AG08395 (cell line): ENCODE measurements around the gene COL8A1.
A peak's percentile ranks its signal among the peaks of the same experiment; 100 is the strongest.
"Not testable (repeated sequence)": the region's sequence is repeated elsewhere in the genome, so short reads cannot be mapped to it uniquely, and the experiment has no call there.

Experiments used
- DNase-seq: peaks from one replicate; pipeline ENCODE4 v3.0.0; 2012; ENCODE audit warnings: mixed read lengths, low spot score

The COL8A1 gene

DNA sequence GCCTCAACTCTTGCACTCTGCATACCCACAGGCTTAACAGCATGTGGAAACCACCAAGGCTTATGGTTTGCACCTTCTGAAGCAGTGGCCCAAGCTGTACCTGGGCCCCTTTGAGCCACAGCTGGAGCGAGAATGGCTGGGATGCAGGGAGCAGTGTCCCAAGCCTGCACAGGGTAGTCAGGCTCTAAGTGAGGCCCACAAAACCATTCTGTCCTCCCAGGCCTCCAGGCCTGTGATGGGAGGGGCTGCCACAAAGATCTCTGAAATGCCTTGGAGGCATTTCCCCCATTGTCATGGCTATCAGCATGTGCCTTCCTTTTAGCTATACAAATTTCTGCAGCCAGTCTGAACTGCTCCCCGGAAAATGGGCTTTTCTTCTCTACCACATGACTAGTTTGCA, 166.8 kb downstream of the COL8A1 start:
- no peak for DNase-seq

DNA sequence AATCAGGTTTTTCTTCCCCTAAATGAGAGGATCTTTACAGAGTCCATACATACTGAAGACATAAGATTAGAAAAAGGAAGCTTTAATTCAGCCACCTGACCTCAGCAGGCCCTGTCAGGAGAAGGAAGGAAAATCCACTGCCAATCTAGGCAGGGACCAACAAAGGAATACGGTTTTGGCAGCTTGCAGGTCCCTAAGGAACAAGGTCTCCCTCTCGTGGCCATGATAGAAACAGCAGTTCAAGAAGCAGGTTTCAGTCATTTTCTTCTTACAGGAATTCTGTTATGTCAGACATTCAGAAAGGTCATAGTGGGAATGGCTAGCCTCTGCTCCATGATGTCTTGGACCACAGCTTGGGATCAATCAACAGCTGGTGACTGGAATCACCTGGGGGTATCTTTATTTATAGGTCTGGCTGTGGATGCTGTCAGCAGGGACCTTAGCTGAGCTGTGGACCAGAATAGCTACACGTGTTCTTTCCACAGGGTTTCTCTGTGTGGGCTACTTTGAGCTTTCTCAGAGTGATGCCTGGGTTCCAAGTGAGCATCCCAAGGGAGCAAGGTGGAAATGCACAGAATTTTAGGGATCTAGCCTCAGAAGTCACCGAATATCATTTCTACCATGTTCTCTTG, 169.9 kb downstream of the COL8A1 start:
- peak; percentile 83 for DNase-seq

DNA sequence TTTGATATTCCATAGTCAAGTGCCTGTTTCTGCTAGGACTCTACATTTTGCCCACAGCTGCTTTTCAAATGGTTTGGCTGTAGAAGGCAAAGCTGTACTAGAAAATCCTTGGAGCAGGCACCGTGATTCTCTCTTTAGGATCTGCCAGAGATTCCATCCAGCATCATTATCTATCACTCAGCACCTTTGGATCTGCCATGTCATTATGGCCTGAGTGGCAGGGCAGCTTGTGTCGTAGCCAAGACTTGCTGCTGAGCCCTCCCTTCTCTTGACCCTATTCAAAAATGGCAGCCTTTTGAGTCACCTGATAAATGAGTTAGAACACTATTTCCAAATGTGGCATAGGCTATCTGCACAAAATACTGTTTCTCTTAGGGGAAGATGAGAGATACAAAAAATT, 171.2 kb downstream of the COL8A1 start:
- DNase-seq = no peak

DNA sequence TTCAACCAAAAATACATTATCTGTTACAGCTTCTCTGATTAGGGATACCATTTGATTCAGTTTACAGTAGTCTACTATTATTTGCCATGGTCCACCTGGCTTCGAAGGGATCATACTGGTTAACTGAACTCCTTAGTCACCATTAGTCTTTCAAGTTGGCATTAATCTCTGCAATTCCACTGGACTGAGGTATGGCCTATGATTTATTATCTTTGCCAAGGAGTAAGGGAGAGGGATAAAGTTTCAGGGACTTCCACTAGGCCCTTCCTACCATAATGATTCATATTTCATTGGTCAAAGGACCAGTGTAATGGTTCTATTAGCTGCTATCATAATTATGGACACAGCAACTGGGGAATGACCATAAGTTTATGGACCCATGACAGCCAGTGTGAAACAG, 172.0 kb downstream of the COL8A1 start:
- no peak for DNase-seq

DNA sequence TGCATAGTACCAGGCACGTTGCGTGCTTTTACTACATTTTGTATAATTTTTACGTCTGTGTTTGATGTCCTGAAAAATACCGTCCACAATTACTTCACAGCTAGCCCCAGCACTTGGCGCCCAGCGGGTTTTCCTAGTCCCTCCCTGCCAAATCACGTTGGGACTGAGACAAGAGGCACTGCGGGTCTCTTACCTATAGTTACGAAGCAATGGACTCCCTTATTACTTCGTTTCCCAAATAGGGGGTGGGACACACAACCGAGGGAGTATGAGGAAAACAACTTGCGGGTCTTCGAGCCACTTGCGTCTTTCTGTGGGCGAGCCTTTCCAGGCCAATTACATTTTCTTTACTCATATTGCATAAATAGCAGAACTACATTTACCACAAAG, 178.6 kb downstream of the COL8A1 start:
- DNase-seq = peak; percentile 13

DNA sequence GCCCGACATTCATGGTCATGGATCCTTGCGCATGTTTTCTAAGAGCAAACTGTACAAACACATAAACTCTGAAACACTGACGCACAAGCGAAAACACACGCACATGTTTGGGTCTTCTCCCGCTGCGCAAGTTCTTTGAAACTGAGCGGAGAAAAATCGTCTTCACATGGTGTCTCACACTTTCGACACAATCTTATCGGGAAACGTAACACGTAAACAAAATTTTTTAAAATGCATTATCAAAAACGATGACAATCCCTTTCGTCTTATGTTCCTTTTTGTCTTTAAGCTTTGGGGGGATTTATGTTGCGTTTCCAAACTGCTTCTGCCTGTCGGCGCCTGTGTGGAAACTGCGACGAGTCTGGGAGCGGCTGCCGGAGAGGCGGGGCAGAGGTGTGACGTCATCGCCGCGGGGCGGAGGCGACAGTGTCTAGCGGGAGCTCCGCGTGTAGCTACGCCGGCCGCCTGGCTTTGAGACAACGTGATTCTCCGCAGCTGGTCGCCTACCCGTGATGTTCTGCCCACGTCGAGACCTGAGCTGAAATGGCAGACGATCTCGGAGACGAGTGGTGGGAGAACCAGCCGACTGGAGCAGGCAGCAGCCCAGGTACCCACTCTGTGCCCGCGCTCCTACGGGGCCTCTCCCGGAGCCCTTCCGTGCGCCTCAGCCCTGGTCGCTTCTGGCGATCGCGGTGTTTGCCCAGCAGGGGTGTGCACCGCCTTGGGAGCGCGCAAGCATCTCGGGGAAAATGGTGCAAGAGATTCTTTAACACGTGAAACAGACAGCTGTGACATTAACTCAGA, 179.2 kb downstream of the COL8A1 start, which contains the start of gene CMSS1:
Gene CMSS1, plus strand, starts transcription at position 426 of the 804 bp plus-strand sequence.
- peak; percentile 95 for DNase-seq

DNA sequence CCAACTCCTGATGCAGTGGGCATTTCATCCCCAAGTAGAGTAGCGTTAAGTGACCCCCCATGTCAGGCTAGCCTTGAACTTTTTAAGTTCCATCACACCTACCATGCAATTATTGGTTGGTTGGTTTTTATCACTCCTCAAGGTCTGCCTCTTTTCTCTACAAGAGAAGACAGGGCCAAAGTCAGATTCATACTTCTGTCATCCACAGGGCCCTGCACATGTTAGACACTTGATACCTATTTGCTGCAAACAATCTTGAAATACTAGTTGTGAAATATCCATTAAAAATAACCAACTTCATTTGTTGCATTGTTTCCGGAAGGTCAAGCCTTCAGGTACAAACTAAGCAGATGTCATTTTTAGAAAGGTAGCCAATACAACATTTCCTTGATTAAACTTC, 180.4 kb downstream of the COL8A1 start:
- no peak for DNase-seq

DNA sequence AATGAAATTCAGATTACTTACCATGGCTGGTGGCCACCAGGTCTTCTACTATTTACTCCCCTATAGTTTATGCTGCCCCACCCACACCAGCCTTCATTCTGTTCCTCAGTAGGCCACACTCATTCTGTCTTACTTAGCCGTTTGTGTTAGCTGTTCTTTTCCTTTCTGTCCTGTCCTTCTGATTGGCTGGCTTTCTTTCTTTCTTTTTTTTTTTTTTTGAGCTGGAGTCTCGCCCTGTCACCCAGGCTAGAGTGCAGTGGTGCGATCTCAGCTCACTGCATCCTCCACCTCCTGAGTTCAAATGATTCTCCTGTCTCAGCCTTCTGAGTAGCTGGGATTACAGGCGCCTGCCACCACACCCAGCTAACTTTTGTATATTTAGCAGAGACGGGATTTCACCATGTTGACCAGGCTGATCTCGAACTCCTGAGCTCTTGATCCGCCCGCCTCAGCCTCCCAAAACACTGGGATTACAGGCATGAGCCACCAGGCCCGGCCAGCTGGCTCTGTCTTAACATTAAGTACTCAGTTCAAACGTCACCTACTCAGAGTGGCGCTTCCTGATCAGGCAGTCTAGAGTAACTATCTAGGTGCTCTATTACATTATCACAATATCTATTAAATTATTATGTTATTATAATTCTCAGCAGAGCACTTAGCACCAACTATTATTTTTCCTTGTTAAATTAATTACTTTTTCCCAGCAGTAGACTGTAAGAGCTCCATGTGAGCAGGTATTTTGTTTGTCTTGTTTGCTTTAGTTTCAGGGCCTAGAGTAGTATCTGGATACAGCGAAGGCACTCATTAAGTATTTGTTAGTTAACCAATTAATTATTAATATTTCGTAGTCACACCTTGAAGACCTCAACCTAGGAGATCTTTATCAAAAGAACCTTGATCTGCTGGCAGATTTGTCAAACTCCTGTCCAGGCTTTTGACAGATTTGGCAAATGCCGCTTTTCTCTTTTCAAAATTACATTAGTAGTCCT, 185.6 kb downstream of the COL8A1 start:
- no peak for DNase-seq

DNA sequence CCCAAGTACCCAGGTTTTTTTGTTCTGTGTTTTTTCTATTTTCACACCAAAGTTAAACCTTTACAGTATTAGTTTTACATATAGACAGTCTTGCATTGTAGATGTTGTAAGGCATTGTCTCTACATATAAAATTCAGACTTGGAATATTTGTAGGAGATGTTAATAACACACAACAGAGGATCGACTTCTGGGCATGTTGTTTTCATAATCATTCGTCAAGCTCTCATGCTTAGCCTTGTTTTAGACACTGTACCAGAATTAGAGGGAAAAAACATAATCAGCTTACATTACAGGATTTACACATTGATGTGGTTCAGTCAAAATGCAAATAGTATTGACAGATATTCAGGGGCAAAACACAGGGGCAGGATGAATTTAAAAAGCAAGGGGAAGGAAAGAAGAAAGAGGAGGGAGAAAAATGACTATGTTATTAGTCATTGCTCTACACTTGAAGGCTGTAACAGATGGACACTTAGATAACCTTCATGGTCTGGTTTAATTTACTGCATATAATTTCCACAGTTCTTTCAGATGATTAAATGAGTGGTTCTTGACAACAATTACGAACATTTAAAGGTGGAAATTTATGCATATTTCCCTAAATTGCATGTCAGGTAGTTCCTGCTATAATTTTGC, 186.7 kb downstream of the COL8A1 start:
- DNase-seq = peak; percentile 29

DNA sequence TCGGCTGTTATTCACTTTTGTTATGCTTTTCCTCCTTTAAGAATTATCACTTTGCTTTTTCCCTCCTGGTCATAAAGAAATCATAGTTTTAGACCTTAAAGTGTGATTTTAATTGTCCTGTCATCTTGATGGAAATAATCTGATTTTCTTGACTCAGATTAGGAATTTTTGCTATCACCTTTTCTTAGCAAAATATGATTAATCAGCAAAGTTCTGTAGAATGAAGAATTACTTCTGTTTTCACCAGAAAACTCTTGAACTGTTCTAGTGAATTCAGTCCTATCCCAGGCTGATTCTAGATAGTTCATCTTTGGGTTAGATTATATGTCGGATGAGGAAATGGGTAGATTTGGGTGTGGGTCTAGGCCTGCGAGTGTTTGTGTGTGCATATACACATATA, 191.4 kb downstream of the COL8A1 start:
- no peak for DNase-seq

DNA sequence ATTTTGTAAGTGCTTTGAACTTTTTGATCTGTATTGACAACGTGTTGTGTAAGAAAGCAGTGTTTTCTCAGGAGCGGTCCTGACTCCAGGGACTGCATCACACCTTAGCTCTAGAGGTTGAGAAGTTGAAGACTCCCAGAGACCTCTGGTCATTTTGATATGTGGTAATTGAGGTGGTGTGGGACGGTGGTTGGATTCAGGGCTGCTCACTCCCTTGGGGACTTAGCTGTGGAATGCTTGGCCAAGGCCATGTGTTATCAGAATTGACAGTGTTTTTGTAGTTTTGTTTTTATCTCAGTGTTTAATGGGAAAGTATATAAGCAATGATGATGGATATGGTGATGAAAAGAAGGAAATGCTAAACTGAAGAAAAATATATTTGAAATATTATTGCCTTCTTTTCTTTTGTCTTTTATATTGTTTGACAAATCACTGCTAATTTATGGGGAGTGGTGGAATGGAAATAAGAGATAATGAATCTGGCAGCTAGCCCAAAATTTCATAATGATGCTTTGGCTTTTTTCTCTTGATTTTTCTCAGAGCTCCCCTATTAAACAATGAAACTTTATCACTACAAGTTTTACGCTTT, 195.3 kb downstream of the COL8A1 start:
- no peak for DNase-seq

DNA sequence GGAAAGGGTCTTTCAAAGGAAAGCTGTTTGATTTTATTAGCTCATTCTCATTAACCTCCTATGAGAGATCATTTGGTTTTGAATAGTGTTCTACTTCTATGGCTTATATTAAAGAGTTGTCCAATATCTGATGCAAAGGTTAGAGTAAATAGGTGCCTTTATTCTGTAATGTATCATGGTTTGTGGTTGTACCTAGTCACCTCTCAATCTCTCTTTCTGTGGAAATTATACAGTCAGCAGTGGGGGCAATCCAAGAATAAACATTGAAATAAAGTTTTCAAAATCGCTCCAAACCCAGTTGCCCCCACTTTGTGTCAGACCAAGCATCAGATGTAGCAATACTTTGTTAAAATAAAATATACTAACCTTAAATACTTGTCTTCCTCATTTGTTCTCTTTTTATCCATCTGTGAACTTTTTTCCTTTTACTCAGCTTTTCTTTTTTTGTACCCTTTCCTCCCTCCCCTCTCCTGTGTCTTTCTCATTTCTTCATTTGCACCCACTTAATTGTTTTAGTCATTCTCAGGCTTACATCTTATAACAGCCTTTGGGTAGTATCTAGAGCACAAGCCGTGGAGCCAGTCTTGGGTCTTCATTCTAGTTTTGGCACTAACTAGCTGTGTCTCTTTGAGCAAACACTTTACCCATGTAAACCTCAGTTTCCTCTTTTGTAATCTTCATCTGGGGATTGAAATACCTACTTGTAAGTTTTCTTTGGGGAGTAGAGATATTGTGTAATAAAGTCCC, 196.0 kb downstream of the COL8A1 start:
- DNase-seq = no peak

DNA sequence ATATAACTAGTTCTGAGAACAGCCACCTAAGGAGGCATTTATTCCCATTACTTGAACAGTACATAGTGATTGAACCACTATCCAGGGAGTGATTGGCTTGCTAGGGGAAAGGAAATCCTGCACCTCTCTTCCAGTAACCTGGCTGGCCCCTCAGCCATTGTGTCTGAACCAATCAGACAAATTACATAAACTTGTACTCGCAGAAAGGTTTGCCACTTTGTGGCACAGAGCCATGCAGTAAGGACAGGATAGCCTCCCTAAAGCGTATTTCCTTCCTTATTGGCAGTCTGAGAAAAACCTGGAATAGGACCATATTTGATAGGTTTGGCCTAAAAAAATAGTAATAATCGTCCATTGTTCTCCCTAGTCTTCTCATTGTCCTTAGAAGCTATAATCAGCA, 198.3 kb downstream of the COL8A1 start:
- DNase-seq = no peak

DNA sequence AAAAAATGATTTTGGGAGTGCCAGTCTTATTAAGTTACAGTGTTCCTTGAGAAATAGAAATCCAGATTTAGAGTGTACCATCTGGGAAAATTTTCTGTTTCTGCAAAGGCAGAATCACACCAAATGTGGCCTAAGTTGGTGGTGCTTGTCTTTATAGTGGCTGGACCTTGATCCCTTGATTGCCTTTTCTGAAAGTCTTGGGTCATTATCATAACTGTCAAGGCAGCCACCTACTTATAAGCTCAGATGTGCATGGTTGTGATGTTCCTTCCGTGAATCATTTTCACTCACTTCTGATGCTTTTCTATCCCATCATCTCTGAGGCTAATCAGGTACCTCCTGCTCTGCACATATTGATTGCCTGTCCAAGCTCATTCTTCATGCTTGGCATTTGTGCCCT, 199.3 kb downstream of the COL8A1 start:
- no peak for DNase-seq

DNA sequence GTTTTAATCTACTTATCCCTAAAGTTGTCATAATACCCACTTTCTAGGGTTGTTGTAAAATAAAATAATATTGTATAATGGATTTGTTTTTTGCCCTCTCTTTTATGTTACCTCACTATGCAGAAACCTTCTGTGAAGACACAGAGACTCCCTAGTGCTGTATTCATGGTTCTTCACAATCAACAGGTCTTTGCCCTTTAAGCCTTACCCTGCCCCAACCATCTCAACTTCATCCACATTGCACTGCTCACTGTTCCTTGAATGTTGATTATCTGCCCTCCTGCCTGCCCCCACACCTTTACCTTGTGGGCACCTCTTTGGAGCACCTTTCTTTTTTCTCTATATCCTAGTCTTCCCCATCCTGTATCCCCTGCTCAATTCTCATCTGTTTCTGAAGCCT, 200.4 kb downstream of the COL8A1 start:
- no peak for DNase-seq

DNA sequence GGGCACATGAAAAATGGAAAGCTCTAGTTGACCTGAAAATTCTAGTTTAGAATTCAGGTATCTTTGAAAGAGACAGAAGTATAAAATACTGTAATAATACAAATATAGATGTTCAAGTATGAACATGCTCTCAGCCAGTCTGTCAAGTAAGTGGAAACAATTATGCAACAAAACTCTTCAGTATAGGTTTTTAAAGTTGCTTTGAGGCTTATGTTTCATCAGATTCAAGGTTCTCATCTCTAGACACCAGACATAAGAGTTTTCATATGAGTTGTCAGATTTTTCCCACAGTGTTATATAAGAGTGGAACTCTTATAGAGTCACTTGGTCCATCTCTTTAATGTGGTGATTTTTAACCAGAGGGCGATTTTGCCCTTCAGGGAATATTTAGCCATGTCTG, 201.2 kb downstream of the COL8A1 start:
- DNase-seq = no peak

DNA sequence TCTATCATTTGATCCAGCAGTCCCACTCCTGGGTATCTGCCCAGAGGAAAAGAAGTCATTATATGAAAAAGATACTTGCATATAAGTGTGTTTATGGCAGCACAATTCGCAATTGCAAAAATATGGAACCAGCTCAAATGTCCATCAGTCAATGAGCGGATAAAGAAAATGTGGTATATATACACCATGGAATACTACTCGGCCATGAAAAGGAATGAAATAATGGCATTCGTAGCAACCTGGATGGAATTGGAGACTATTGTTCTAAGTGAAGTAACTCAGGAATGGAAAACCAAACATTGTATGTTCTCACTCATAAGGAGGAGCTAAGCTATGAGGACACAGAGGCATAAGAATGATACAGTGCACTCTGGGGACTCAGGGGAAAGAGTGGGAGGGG, 203.6 kb downstream of the COL8A1 start:
- not testable (repeated sequence) for DNase-seq

DNA sequence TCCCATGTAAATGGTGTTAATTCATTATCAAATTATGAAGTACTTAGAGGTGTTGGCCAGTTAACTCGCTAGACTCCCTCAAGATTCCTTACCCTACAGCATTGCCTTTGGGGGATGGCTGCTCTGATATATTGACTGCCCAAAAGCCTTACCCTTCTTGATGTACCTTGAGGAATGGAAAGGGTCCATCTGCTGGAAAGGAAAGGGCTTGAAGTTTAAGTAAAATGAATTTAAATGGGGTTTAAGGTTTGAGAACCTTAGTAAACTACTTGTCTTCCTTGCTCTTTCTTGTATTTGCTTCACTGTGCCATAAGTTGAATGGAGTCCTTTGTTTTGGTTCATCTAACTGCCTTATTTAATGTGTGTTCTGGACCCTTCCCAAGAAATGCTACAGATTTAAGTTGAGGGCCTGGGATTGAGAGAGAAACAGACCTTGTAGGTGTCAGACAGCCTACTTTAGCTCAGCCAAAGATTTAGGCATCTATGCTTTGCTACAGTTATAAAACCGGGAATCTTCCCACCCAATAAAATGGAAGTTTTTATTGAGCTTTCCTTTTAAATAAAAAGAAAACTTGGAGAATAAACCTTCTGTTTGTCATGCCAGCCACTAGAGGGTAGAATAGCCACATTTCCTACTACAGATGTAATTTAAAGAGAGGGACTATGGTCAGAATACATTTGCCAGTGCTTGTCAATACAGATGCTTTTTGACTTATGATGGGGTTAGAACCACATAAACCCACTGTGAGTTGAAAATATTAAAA, 204.6 kb downstream of the COL8A1 start:
- peak; percentile 54 for DNase-seq

DNA sequence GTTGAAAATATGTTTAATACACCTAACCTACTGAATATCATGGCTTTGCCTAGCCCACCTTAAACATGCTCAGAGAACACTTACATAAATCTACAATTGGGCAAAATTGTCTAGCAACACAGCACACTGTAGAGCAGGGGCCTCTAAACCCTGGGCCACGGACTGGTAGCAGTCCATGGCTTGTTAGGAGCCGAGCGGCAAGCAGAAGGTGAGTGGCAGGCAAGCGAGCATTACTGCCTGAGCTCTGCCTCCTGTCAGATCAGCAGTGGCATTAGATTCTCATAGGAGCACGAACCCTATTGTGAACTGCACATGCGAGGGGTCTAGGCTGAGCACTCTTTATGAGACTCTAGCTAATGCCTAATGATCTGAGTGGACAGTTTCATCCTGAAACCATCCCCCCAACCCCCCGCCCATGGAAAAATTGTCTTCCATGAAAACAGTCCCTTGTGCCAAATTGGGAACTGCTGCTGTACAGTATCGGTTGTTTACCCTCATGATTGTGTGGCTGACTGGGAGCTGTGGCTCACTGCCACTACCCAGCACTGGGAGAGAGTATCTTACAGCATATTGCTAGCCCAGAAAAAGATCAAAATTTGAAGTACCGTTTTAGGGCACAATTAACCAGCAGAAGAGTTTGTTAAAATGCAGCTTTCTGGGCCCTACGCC, 205.3 kb downstream of the COL8A1 start:
- no peak for DNase-seq

DNA sequence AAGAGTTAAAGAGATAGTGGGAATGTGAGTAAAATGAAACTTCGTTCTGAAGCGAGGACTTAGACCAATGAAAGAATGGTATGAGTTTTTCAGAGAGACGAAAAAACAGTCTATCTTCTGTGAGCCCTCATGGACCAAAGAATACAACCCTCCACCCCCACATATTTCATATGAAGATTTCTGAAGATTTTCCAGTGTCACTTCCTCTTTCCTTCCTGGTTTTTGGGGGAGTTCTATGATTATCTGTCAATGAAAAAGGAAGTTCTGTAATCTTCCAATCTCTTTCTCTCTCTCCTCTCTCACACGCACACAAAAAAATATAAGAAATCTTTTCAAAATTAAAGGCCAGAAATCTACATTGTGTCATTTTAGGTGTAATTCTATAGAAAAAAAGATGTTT, 206.9 kb downstream of the COL8A1 start:
- no peak for DNase-seq
